DMS 273 (cell line): ENCODE measurements around the gene TOGARAM1.

Source experiments
- DNase-seq: peaks from one replicate; lab custom pipeline; 2025; ENCODE audit not compliant: unreplicated experiment; lab: John Stamatoyannopoulos, UW

Gene TOGARAM1, protein sequence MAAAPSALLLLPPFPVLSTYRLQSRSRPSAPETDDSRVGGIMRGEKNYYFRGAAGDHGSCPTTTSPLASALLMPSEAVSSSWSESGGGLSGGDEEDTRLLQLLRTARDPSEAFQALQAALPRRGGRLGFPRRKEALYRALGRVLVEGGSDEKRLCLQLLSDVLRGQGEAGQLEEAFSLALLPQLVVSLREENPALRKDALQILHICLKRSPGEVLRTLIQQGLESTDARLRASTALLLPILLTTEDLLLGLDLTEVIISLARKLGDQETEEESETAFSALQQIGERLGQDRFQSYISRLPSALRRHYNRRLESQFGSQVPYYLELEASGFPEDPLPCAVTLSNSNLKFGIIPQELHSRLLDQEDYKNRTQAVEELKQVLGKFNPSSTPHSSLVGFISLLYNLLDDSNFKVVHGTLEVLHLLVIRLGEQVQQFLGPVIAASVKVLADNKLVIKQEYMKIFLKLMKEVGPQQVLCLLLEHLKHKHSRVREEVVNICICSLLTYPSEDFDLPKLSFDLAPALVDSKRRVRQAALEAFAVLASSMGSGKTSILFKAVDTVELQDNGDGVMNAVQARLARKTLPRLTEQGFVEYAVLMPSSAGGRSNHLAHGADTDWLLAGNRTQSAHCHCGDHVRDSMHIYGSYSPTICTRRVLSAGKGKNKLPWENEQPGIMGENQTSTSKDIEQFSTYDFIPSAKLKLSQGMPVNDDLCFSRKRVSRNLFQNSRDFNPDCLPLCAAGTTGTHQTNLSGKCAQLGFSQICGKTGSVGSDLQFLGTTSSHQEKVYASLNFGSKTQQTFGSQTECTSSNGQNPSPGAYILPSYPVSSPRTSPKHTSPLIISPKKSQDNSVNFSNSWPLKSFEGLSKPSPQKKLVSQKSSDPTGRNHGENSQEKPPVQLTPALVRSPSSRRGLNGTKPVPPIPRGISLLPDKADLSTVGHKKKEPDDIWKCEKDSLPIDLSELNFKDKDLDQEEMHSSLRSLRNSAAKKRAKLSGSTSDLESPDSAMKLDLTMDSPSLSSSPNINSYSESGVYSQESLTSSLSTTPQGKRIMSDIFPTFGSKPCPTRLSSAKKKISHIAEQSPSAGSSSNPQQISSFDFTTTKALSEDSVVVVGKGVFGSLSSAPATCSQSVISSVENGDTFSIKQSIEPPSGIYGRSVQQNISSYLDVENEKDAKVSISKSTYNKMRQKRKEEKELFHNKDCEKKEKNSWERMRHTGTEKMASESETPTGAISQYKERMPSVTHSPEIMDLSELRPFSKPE (N-terminal part only)

DNA sequence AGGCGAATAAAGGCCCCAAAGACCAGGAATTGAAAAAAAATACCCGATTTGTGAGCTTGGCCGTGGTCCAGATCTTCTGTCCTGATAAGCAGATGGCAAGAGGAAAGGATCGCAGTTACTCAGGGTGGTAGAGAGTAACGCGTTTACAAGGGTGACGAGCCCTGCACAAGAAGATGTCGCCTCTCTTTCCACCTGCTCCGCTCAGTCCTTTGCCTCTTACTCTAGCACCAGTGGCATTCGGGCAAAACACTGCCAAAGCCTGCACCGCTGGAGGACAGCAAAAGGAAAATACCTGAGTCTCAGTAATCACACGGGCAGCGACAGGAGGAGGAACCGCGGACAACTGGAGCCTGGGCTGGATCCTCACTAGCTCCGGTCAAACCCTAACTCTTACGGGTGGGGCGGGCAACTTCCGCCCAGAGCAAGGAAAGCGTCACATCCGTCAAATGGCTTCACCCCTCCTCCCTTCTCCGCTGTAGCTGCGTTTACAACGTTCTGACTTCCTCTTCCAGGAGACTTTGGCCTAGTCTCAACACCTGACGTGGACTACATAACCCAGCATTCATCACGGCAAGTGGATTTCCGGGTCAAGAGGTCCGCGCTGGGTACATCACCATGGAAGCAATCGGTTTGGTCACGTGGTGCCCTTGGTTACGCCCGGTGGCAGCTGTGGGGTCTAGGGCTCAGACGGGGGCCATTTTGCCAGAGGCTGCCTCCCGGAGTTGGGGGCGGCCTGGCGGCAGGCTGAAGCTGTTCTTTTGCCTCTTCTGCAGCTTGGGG lies at the start of gene TOGARAM1, which contains the start of gene KLHL28:
Gene TOGARAM1 (plus strand): TSS at position 637 of the 780 bp plus-strand sequence. CDS start 232 bp downstream, outside the sequence.
Gene KLHL28 (minus strand): TSS at position 394 of the 780 bp plus-strand sequence. CDS start 16,019 bp downstream, outside the sequence.
- DNase-seq, result peak; percentile 100

DNA sequence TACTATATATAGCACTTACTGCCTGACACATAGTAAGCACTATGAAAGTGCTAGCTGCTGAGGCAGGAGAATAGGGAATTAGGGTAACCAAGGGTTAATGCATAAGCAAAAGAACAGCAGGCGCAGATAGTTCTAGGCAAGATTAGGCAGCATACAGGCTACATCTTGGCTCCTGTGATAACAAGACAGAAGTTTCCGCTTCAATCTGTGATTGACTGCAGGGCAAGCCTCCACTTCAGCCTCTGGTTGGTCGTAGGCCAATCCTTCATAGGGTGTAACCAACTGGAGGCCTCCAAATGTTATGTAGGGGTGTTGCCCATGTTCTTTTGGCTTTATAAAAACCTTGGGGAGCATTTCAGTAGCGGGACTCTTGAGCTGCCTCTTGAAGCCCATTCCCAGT lies 47.1 kb upstream of the TOGARAM1 start:
- DNase-seq, result peak; percentile 27

DNA sequence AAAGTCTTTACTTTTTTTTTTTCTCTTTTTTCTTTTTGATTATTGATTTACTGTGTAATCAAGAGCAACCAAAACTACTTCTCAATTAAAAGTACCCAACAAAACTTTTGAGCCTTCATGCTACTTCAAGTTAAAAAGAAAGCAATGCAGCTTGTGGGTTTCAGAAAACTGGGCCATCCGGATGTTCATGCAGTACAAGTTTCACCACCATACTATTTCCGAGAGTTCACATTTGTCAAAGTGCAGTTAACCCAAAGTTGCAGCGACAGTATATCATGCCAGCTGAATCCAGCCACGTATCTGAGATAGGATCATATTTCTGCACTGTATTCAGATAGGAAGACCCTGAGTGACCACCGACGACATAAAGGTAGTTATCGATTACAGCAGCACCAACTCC lies 33.2 kb upstream of the TOGARAM1 start:
- DNase-seq, result no peak

DNA sequence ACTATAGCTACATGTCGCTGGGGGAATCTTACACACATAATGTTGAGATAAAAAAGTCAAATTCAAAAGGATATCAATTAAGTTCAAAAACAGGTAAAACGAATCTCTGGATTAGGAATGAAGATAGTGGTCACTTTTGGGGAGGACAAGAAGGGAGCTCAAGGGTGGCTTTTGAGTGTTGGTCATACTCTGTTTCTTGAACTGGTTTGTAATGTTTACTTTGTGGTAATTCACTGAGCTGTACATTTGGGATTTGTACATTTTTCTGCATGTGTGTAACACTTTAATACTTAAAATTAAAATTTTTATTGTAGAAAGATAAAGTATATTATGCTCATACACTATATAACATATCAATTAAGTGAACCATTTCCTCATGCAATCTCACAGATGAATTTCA lies 26.8 kb upstream of the TOGARAM1 start:
- DNase-seq, result no peak

DNA sequence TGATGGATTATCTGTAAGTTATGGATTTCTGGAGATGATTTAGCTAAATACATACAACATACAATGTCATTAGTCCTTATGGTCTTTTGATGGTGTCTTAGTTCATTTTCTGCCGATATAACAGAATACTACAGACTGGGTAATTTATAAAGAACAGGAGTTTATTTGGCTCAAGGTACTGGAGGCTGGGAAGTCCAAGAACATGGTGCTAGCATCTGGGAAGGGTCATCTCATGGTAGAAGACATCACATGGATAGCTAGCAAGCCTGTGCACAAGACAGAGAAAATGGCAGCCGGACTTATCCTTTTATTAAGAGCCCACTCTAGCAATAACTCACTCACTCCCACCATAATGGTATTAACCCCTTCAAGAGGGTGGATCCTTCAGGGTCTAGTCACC lies 24.4 kb upstream of the TOGARAM1 start:
- DNase-seq, result no peak

DNA sequence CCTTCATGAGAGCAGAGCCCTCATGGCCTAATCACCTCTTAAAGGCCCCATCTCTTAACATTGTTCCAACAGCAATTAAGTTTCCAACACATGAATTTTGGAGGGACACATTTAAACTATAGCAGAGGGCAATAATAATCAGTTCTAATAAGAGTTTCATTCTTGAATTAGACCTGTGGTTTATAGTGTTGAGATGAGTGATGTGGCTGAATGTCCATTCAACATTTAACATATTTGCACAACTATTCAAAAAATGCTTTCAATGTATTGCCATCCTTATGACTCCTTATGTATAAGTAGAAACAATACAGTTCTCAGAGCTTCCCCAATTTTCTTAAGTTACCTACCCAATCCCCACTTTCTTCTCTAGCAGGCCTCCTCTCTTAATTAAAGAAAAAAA lies 21.8 kb upstream of the TOGARAM1 start:
- no peak for DNase-seq

DNA sequence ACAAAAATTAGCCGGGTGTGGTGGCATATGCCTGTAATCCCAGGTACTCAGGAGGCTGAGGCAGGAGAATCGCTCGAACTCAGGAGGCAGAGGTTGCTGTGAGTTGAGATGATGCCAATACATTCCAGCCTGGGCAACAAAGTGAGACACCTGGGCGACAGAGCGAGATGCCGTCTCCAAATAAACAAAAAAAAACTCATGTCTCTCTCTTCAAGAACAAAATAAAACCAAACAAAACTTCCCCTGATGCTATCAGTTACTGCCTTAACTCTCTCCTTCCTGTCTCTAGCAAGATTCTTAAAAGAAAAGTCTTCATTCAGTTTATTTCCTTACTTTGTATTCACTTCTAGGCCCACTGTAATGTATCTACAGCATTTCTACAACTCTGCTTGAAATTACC lies 21.0 kb upstream of the TOGARAM1 start:
- DNase-seq, result no peak

DNA sequence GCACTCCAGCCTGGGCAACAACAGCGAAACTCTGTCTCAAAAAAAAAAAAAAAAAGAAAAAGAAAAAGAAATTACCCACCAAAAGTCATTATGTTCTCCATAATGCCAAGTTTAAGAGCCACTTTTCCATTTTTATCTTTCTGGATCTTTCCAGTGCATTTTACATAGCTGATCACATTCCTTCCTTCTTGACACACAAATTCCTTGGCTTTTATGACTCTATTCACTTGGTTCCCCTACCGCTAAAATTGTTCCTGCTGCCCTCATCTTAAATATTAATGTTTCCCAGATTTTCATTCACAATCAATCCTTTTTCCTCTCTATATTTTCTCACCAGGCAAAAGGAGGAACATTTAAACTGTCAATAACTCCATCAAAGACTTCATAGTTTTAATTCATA lies 20.4 kb upstream of the TOGARAM1 start:
- no peak for DNase-seq

DNA sequence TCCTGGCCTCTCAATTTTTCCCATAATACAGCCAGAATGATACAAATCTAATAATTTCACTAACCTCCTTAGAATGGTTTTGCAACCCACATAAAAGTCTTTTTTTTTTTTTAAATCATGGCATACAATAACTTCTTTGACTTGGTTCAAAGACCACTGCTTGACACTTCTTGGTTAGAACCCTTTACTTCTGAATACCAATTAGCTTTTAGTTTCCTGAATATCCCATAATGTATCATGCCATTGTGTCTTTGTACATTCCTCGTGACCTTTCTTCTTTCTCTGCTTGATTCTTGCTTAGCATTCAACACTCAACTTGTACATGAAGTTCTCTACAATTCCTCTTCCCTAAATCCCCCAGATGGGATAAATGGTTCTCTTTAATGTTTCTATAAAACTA lies 19.6 kb upstream of the TOGARAM1 start:
- DNase-seq, result no peak

DNA sequence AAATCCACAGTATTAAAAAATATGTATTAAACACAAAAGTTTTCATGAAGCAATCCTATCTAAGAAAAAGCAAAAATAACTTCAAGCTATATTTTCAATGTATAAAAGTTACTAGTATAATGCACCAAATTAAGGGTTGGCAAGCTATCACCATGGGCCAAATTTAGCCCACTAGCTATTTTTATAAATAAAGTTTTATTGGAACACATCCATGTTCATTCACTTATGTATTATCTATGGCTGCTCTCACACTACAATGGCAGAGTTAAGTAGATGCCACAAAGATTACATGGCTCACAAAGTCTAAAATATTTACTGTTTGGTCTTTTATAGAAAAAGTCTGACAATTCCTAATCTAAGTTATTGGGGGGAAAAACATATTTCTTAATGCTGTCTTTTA lies 17.9 kb upstream of the TOGARAM1 start:
- DNase-seq, result no peak

DNA sequence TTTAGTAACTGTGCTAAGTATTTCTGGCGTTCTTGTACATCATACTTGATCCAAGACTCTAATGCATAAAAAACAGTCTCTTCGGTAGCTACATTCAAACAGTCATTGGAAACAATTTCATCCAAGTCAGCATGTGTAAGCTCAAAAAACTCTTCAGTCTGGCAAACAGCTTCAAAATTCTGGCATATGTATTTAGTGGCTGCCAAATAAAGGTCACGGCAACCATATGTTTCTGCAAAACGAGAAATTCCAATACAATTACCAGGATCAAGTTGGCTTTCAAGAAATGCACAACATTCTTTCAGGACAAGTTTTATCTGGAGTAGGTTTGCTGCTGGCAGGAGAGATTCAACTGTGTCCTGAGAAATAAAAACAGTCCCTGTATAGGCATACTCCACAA lies 16.7 kb upstream of the TOGARAM1 start:
- DNase-seq, result no peak

DNA sequence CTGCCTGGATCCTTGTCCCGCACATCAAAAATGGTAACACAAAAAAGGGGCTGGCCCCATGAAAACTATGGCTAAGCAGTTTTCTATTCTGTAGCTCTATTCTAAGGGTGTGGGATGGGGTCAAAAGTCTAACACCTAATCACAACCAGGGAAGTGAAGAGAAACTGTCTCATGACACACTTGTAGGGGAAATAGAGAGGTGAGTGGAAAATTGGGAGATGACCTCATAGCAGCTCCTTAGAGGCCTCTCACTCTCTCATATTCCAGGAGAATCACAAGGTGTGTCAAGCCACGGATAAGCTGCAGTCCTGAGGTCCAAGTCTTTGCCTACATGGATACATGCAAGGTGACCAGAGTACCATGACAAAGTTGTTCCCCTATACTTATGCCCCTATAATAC lies 10.9 kb upstream of the TOGARAM1 start:
- no peak for DNase-seq

DNA sequence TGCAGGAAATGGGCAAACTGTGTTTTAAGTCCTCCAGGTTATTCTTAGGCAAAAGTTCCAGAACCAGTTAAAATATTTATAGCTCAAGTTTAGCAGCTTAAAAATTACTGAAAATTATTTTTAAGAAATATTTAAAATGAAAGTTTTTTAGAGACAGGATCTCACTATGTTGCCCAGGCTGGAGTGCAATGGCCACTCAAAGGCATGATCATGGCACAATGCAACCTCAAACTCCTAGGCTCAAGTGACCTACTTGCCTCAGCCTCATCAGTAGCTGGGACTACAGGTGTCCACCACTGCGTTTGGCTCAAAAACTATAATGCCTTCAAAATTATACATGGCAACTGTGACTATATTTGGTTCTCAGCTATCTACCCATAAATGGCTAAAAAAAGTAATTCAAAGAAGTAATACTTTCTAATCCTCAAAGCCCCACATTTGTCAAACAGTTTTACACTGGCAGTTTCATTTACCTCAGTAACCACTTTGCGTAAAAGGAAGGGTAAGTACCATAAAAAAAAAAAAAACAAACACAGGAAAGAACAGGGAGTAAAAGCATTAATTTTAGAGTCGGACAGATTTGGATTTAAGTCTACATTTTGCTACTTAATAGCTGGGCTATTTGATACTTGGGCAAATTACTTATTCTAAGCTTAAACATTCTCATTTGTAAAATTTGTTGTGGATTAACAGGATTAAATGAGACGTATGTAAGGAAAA lies 9.4 kb upstream of the TOGARAM1 start:
- no peak for DNase-seq

DNA sequence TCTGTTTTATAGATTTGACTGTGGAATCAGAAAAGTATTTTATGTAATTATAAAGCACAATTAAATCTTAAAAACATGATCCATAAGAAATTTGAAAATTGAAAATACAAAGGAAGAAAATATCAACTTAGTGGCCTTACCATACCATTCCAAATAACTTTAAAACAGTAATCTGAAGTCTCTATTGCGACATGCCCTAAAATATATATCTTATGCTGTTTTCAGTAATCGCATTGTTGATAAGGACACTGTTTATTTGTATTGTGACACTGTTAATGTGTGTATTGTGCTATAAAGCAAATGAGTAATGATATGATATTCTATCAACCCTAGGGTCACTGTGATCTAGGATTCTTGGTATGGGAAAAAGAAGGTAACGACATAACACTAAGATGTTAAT lies 7.2 kb upstream of the TOGARAM1 start:
- no peak for DNase-seq

DNA sequence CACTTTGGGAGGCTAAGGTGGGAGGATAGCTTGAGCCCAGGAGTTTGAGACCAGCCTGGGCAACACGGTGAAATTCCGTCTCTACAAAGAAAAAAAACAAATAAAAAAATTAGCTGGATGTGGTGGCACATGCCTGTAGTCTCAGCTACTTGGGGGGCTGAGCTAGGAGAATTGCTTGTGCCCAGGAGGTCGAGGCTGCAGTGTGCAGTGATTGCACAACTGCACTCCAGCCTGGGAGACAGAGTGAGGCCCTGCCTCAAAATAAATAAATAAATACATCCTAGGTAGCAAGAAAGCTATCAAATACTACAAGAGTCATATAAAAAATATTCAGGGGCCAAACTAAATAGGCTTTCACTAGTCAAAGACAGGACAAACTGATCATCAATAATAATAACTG lies 6.5 kb upstream of the TOGARAM1 start:
- no peak for DNase-seq

DNA sequence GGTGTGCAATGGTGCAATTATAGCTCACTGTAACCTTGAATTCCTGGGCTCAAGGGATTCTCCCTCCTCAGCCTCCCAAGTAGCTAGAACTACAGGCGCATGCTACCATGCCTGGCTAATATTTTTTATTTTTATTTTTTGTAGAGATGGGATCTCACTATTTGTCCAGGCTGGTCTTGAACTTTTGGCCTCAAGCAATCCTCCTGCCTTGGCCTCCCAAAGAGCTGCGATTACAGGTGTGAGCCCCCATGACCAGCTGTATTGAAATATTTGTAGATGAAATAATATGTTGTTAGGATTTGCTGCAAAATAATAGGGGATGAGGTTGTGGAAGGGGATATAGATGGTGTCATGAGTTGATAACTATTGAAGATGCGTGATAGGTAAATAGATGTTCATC lies 5.1 kb upstream of the TOGARAM1 start:
- no peak for DNase-seq

DNA sequence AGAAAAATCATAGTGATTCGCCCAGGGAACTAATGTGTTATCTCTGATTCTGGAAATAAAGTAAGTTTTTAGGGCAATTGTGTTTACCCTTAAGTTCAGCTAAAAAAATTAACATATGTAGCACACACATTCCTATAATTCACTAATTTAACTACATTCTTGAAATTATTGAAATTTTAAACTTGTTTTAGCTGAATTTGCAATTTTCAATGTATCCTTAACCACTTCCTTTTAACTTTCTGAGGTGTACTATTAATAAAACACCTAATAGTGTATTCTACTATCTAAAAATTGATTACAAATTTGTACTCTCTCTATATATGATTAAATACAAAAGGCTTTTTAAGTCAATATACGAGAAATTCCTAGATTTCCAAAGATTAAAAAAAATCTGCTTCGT lies 2.5 kb upstream of the TOGARAM1 start:
- DNase-seq, result no peak

DNA sequence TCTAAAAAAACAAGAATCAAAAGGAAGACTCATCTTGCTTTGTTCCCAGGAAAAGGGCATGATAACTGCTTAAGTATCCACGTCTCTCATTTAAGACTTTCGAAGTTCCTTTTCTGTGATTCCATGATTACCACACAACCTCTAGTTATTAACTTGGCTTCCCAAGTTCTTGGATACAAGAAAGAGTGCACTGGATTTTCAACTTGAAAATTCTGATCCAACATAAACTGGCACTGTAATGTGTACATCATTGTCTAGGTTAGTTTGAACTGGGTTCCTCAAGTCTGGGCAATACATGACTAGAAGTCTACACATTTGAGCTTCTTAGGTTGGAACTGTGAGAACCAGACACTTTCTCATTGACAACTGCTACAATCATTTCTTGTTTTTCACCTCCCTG lies 1.8 kb upstream of the TOGARAM1 start:
- peak; percentile 31 for DNase-seq

DNA sequence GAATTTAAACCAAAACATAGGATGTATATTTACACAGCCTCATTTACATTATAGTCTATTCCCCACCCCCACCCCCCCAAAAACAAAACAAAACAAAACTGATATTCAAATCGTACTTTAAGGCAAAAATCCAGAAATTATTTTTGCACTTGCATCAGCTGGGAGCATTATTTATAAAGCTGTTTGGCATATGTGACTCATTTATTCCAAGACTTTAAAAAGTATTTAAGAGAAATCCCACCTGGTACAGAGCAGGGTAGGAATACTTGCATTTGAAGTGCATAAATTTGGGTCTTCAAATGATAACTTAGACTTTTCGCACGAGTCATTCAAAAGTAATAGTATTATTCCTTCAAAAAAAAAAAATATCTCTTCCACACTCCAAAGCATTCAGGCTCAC lies 1.3 kb upstream of the TOGARAM1 start:
- DNase-seq, result no peak

DNA sequence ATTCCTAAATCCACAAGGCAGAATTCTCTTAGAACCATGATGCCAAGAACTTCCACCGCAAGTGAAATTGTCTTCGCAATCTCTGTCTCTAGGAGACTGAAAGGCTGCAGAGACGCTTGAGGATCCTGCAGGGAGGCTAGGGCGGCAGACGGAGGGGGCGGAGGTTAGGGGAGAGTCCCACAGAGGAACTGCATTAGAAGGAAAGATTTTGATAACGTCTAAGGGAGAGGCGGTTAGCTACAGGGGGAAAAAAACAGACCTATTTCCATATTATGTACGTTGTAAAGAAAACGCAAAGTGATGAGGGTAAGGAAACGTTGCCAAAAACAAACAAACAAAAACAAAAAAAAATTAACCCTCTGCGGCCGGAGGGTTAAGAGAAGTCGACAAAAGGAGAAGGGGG lies 838 bp upstream of the TOGARAM1 start:
- peak; percentile 91 for DNase-seq
